Suprapubic skin (tissue), 4 donors: ENCODE results near the gene OTUB1. TPM values are rescaled to one million over a fixed set of nuclear protein-coding genes. Genes with fewer than 3 reads are reported as not detected.

ENCODE experiments used
- DNase-seq, 2 donors: peaks; one replicate each; pipeline ENCODE4 v3.0.0-alpha.2; 2019; ENCODE audit warnings: low spot score in 2 of 2
- H3K27ac ChIP-seq: fragments of 200-600 bp; sonication (generic); one replicate; pipeline ENCODE4 v1.5.1; 2019
- H3K27me3 ChIP-seq: fragments of 200-600 bp; sonication (generic); one replicate; pipeline ENCODE4 v1.5.1; 2019
- H3K36me3 ChIP-seq: fragments of 200-600 bp; sonication (generic); one replicate; pipeline ENCODE4 v1.5.1; 2019
- H3K4me1 ChIP-seq: fragments of 200-600 bp; sonication (generic); one replicate; pipeline ENCODE4 v1.5.1; 2019
- H3K4me3 ChIP-seq: fragments of 200-600 bp; sonication (generic); one replicate; pipeline ENCODE4 v1.5.1; 2019; ENCODE audit warnings: mild to moderate bottlenecking
- H3K9me3 ChIP-seq: fragments of 200-600 bp; sonication (generic); one replicate; pipeline ENCODE4 v1.5.1; 2019
- EP300 ChIP-seq: sonication (generic); formaldehyde crosslinking; IDR thresholded peaks from one replicate; pipeline ENCODE4 v1.6.1; 2017; ENCODE audit warnings: antibody characterized with exemption
- POLR2A ChIP-seq, 2 donors: fragments of 450-650 bp; IDR thresholded peaks; one replicate each; pipeline ENCODE4 v1.6.1; 2017; ENCODE audit warnings: antibody characterized with exemption in 2 of 2, mild to moderate bottlenecking in 2 of 2, moderate library complexity in 2 of 2
- POLR2AphosphoS5 ChIP-seq, 3 donors: sonication (generic); formaldehyde crosslinking; IDR thresholded peaks; one replicate each; pipeline ENCODE4 v1.6.1; 2017; ENCODE audit warnings: antibody characterized with exemption in 3 of 3
- WGBS: methylation state at CpG from one replicate; pipeline ENCODE4 v1.1.5; 2018; 5-methylcytosine and 5-hydroxymethylcytosine counted together
- total RNA-seq, 4 donors: library from RNA; depleted of rRNA; stranded (reverse); fragments of >200 nt; gene quantifications; one replicate each; pipeline ENCODE4 v1.1.0, GENCODE V29; 2016
- TF ChIP-seq, protein P1 (sequence below), 2 donors: fragments of 200-600 bp in 1 of 2; fragments of 450-650 bp in 1 of 2; sonication (generic) in 1 of 2; IDR thresholded peaks; one replicate each; pipeline ENCODE4 v1.5.1; 2016 to 2019; ENCODE audit warnings: antibody characterized with exemption in 2 of 2, mild to moderate bottlenecking in 1 of 2, moderate library complexity in 1 of 2

OTUB1 gene
- total RNA-seq, 4 donors from 2014 or later: 78.4 to 117 (median 93.5) TPM

DNA sequence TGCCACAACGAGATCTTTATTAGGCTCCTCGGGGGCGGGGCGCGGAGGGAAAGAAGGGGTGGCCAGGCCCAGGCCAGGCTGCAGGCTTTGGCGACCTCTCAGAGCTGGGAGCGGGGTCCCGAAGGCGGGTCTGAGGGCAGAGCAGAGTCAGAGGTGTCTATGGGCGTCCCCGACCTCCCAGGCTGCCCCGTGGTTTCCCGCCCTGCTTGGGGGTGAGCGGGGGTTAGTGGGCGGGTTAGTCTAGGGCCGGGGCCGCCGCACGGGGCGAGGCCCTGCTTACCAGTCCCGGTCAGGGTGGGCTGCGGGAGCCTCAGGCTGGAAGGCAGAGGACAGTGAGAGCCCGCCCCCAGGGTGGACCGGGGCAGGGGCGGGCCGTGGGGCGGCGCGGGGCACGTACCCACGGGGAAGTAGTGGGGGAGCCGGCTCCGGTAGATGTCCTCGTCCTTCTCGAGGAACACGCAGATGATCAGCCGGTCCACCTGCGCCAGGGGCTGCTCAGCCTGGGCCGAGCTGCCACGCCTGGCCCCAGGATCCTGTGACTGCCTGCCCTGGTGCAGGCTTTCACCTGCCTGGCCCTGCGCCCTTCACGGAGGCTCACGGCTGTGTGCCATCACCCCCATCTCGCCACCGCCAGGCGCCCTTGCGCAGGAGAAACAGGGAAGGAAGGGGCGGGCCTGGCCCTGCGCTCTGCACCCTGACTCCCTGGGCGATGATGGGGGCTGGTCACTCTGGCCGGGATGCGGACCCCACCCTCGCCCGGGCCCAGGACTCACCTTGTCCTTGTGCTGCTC is 12.5 kb downstream of the OTUB1 start:
- no peaks in the 10 kb centered on the region for H3K9me3 ChIP-seq
- H3K36me3 ChIP-seq: peaks cover 40% of the 10 kb centered on the region
- WGBS: 57% methylated on average over 17 of the region's 54 CpGs
- TF ChIP-seq, protein P1, sequence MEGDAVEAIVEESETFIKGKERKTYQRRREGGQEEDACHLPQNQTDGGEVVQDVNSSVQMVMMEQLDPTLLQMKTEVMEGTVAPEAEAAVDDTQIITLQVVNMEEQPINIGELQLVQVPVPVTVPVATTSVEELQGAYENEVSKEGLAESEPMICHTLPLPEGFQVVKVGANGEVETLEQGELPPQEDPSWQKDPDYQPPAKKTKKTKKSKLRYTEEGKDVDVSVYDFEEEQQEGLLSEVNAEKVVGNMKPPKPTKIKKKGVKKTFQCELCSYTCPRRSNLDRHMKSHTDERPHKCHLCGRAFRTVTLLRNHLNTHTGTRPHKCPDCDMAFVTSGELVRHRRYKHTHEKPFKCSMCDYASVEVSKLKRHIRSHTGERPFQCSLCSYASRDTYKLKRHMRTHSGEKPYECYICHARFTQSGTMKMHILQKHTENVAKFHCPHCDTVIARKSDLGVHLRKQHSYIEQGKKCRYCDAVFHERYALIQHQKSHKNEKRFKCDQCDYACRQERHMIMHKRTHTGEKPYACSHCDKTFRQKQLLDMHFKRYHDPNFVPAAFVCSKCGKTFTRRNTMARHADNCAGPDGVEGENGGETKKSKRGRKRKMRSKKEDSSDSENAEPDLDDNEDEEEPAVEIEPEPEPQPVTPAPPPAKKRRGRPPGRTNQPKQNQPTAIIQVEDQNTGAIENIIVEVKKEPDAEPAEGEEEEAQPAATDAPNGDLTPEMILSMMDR (IDR thresholded peaks at IDR 0.05): no peak
- TF ChIP-seq POLR2AphosphoS5 (IDR thresholded peaks at IDR 0.05) (no peak), POLR2A (IDR thresholded peaks at IDR 0.05) (no peak), EP300 (no peak)
- H3K4me3 ChIP-seq: peak overlapping the region; percentile 46
- DNase-seq: no peak
- peak overlapping the region; percentile 25 for H3K27ac ChIP-seq
- H3K4me1 ChIP-seq: peaks cover 42% of the 10 kb centered on the region
- no peaks in the 10 kb centered on the region for H3K27me3 ChIP-seq

- TF ChIP-seq, protein P1 (IDR thresholded peaks at IDR 0.05): no peak
- TF ChIP-seq EP300 (no peak), POLR2A (IDR thresholded peaks at IDR 0.05) (no peak), POLR2AphosphoS5 (IDR thresholded peaks at IDR 0.05) (no peak)
- peaks cover 38% of the 10 kb centered on the region for H3K36me3 ChIP-seq
- peak; percentile 86 to 88 for DNase-seq
- peak overlapping the region; percentile 25 for H3K27ac ChIP-seq
- WGBS: 8% methylated on average over 25 of the region's 59 CpGs
- no peaks in the 10 kb centered on the region for H3K27me3 ChIP-seq
- H3K4me3 ChIP-seq: peak overlapping the region; percentile 46
- H3K9me3 ChIP-seq: no peaks in the 10 kb centered on the region
- peaks cover 42% of the 10 kb centered on the region for H3K4me1 ChIP-seq
These were observed 13.2 kb downstream of the OTUB1 start for GRCh38 chr11:63999349-64000025.

DNA sequence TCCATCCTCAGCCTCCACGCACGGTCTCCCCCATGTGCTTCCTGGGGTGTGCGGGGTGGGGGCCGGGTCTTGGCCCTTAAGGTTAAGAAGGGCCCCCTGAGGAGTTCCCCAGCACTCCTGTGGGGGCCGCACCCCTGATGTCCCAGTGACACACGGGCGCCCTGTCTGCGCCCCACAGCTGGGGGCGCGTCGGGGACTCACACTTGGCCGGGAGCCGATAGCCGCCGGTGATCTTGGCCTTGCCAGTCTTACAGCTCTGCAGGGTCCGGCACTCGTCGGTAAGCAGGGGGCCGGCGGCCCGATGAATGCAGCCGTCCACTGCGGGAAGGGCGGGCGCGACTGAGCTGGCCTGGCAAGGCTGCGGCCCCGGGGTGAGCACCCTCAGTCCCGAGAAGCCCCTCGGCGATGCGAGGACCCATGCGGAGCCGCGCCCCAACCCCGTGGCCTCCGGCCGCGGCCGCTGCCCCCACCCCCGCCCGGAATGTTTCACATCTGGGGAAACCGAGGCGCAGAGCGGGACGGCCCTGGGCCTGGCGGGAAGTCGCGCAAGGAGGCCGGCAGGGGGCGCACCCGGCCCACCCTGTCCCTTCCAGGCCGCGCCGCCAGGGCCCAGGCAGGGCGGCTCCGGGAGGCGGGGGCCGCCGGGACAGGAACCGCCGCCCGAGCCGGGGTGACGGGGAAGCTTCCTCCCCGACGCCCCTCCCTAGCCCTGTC is 13.9 kb downstream of the OTUB1 start:
- Histone ChIP-seq H3K27ac (no peak overlapping the region), H3K36me3 (peaks cover 31% of the 10 kb centered on the region), H3K4me3 (peak overlapping the region; percentile 46), H3K4me1 (peaks cover 42% of the 10 kb centered on the region), H3K27me3 (no peaks in the 10 kb centered on the region), H3K9me3 (no peaks in the 10 kb centered on the region)
- no peak for TF ChIP-seq POLR2AphosphoS5 (IDR thresholded peaks at IDR 0.05)
- TF ChIP-seq, protein P1 (IDR thresholded peaks at IDR 0.05): peak; percentile 77 to 90
- DNase-seq: no peak
- WGBS: 0% methylated on average over 1 of the region's 67 CpGs

- Histone ChIP-seq H3K27ac (no peak overlapping the region), H3K4me3 (peak overlapping the region; percentile 46), H3K9me3 (no peaks in the 10 kb centered on the region), H3K27me3 (no peaks in the 10 kb centered on the region), H3K36me3 (peaks cover 24% of the 10 kb centered on the region), H3K4me1 (peaks cover 42% of the 10 kb centered on the region)
- 28% methylated on average over 3 of the region's 60 CpGs for WGBS
- no peak for DNase-seq
- TF ChIP-seq POLR2AphosphoS5 (IDR thresholded peaks at IDR 0.05) (no peak), POLR2A (IDR thresholded peaks at IDR 0.05) (no peak), EP300 (no peak)
- TF ChIP-seq, protein P1 (IDR thresholded peaks at IDR 0.05): no peak
These were observed 14.7 kb downstream of the OTUB1 start for GRCh38 chr11:64000740-64001483.
